Vagina (tissue), 2 donors: Measurements from ENCODE around the gene HASPIN. TPM values are rescaled to one million over a fixed set of nuclear protein-coding genes. Genes with fewer than 3 reads are reported as not detected.

Experiments used
- DNase-seq, 2 donors: peaks; one replicate each; pipeline ENCODE4 v3.0.0-alpha.2; 2017; ENCODE audit errors: extremely low spot score in 2 of 2
- H3K27ac ChIP-seq: fragments of 200-600 bp; sonication (generic); one replicate; pipeline ENCODE4 v1.5.1; 2019
- H3K27me3 ChIP-seq: fragments of 200-600 bp; sonication (generic); one replicate; pipeline ENCODE4 v1.5.1; 2019
- H3K36me3 ChIP-seq, 2 donors: fragments of 200-600 bp; sonication (generic); one replicate each; pipeline ENCODE4 v1.5.1; 2017 to 2019
- H3K4me1 ChIP-seq: fragments of 200-600 bp; sonication (generic); one replicate; pipeline ENCODE4 v1.5.1; 2019
- H3K4me3 ChIP-seq, 2 donors: fragments of 200-600 bp; sonication (generic); 1 replicate in 1 of 2; 2 replicates in 1 of 2; pipeline ENCODE4 v1.5.1; 2016 to 2019
- H3K9me3 ChIP-seq: fragments of 200-600 bp; sonication (generic); one replicate; pipeline ENCODE4 v1.5.1; 2019
- CTCF ChIP-seq, 3 experiments: fragments of 450-650 bp in 2 of 3; fragments of 200-600 bp in 1 of 3; sonication (generic) in 1 of 3; IDR thresholded peaks; one replicate each; pipeline ENCODE4 v1.5.1; 2017 to 2019; ENCODE audit warnings: antibody characterized with exemption in 3 of 3, mild to moderate bottlenecking in 2 of 3, moderate library complexity in 2 of 3
- POLR2A ChIP-seq, 2 donors: fragments of 450-650 bp; IDR thresholded peaks; one replicate each; pipeline ENCODE4 v1.6.1; 2017; ENCODE audit warnings: antibody characterized with exemption in 2 of 2, mild to moderate bottlenecking in 2 of 2, moderate library complexity in 2 of 2
- POLR2AphosphoS5 ChIP-seq, 2 donors: sonication (generic); formaldehyde crosslinking; IDR thresholded peaks; one replicate each; pipeline ENCODE4 v1.9.0; 2017; ENCODE audit warnings: antibody characterized with exemption in 2 of 2, mild to moderate bottlenecking in 2 of 2, low read depth in 1 of 2; ENCODE audit not compliant: insufficient read depth in 1 of 2
- intact Hi-C: fragments of 100-400 bp; cut with DNase I; formaldehyde crosslinking; loops from one replicate; pipeline ENCODE4 v1.15.1; 2023
- total RNA-seq: library from RNA; depleted of rRNA; stranded (reverse); fragments of >200 nt; gene quantifications from one replicate; pipeline ENCODE4 v1.2.3, GENCODE V29; 2016

Gene HASPIN
- total RNA-seq, 1 donor from 2014 or later, result 0.74 TPM

- Histone ChIP-seq H3K4me1 (no peaks in the 10 kb centered on the region), H3K27ac (no peak overlapping the region), H3K9me3 (no peaks in the 10 kb centered on the region), H3K4me3 (no peak overlapping the region), H3K27me3 (no peaks in the 10 kb centered on the region), H3K36me3 (no peaks in the 10 kb centered on the region)
- no peak for TF ChIP-seq CTCF (IDR thresholded peaks at IDR 0.05)
- no peak for TF ChIP-seq POLR2A (IDR thresholded peaks at IDR 0.05)
- TF ChIP-seq POLR2AphosphoS5 (IDR thresholded peaks at IDR 0.05; ENCODE audit: insufficient read depth in 1 of 2, low read depth in 1 of 2), result no peak
- no peak for DNase-seq
- intact Hi-C loops, result no loop called here
Measured at GRCh38 chr17:3688027-3688553, 35.6 kb upstream of the HASPIN start.

- no peaks in the 10 kb centered on the region for H3K4me1 ChIP-seq
- intact Hi-C loops, result no loop called here
- H3K27ac ChIP-seq, result no peak overlapping the region
- DNase-seq, result no peak
- no peaks in the 10 kb centered on the region for H3K27me3 ChIP-seq
- TF ChIP-seq CTCF (IDR thresholded peaks at IDR 0.05) (no peak), POLR2A (IDR thresholded peaks at IDR 0.05) (no peak), POLR2AphosphoS5 (IDR thresholded peaks at IDR 0.05; ENCODE audit: insufficient read depth in 1 of 2, low read depth in 1 of 2) (no peak)
- H3K36me3 ChIP-seq, result no peaks in the 10 kb centered on the region
- no peaks in the 10 kb centered on the region for H3K9me3 ChIP-seq
- H3K4me3 ChIP-seq, result no peak overlapping the region
Measured at GRCh38 chr17:3688852-3689261, 34.8 kb upstream of the HASPIN start.

GRCh38 chr17:3689262-3690093 is 34.2 kb upstream of the HASPIN start:
- TF ChIP-seq POLR2AphosphoS5 (IDR thresholded peaks at IDR 0.05; ENCODE audit: insufficient read depth in 1 of 2, low read depth in 1 of 2) (no peak), CTCF (IDR thresholded peaks at IDR 0.05) (no peak), POLR2A (IDR thresholded peaks at IDR 0.05) (no peak)
- H3K27ac ChIP-seq, result no peak overlapping the region
- no peak for DNase-seq
- H3K4me3 ChIP-seq, result no peak overlapping the region
- no peaks in the 10 kb centered on the region for H3K36me3 ChIP-seq
- no peaks in the 10 kb centered on the region for H3K4me1 ChIP-seq
- H3K27me3 ChIP-seq, result no peaks in the 10 kb centered on the region
- intact Hi-C loops, result no loop called here
- H3K9me3 ChIP-seq, result no peaks in the 10 kb centered on the region

GRCh38 chr17:3690094-3690715 is 33.5 kb upstream of the HASPIN start:
- Histone ChIP-seq H3K36me3 (no peaks in the 10 kb centered on the region), H3K27me3 (no peaks in the 10 kb centered on the region), H3K4me3 (no peak overlapping the region), H3K9me3 (no peaks in the 10 kb centered on the region), H3K27ac (no peak overlapping the region), H3K4me1 (peaks cover 6% of the 10 kb centered on the region)
- DNase-seq, result no peak
- TF ChIP-seq CTCF (IDR thresholded peaks at IDR 0.05), result no peak
- TF ChIP-seq POLR2AphosphoS5 (IDR thresholded peaks at IDR 0.05; ENCODE audit: insufficient read depth in 1 of 2, low read depth in 1 of 2), result no peak
- TF ChIP-seq POLR2A (IDR thresholded peaks at IDR 0.05), result no peak
- intact Hi-C loops, result no loop called here
